Measurements from ENCODE around the gene GREB1.

GRCh38 chr2:11622611-11623010 lies 88.8 kb downstream of the GREB1 start:
- TF ChIP-seq CTCF (conservative IDR thresholded peaks at IDR 0.05; ENCODE audit: low read depth in 2 of 2), result no peak
- no peak for TF ChIP-seq POLR2AphosphoS5 (IDR thresholded peaks at IDR 0.05; ENCODE audit: low read depth)
- no peak for TF ChIP-seq EZH2phosphoT487 (IDR thresholded peaks at IDR 0.05; ENCODE audit: unreplicated experiment)
- no peak for TF ChIP-seq CREB1 (CRISPR knock-in tag; IDR thresholded peaks at IDR 0.05; ENCODE audit: low read depth)
- no peak for TF ChIP-seq REST (IDR thresholded peaks at IDR 0.05; ENCODE audit: unreplicated experiment)
- no peak for TF ChIP-seq EZH2 (IDR thresholded peaks at IDR 0.05; ENCODE audit: low read depth, unreplicated experiment)
- TF ChIP-seq JUNB (IDR thresholded peaks at IDR 0.05; ENCODE audit: unreplicated experiment), result no peak
- TF ChIP-seq ETS1 (IDR thresholded peaks at IDR 0.05), result no peak
- TF ChIP-seq ZNF114 (CRISPR knock-in tag; IDR thresholded peaks at IDR 0.05), result no peak
- no peak for TF ChIP-seq ZNF331 (CRISPR knock-in tag; IDR thresholded peaks at IDR 0.05; ENCODE audit: low read depth)
